Fibroblast of lung (primary cell): Measurements from ENCODE around the gene PRRC2B. TPM values are rescaled to one million over a fixed set of nuclear protein-coding genes. Genes with fewer than 3 reads are reported as not detected.

ENCODE experiments used
- DNase-seq, 2 donors: peaks; one replicate each; pipeline versions ENCODE4 v3.0.0 to v3.0.0-alpha.2; 2010; ENCODE audit warnings: low read depth in 2 of 2
- H2AFZ ChIP-seq: 2 replicates; pipeline ENCODE4 v1.5.1; 2012; ENCODE audit warnings: low read length, control low read depth, inconsistent platforms
- H3K27ac ChIP-seq: 2 replicates; pipeline ENCODE4 v1.5.1; 2011; ENCODE audit warnings: low read length, control low read depth; ENCODE audit not compliant: insufficient read depth
- H3K27me3 ChIP-seq: 2 replicates; pipeline ENCODE4 v1.5.1; 2011; ENCODE audit warnings: mild to moderate bottlenecking, low read length; ENCODE audit not compliant: control insufficient read depth, insufficient read depth
- H3K36me3 ChIP-seq: 2 replicates; pipeline ENCODE4 v1.5.1; 2011; ENCODE audit warnings: low read length; ENCODE audit not compliant: control insufficient read depth, insufficient read depth
- H3K4me1 ChIP-seq: 2 replicates; pipeline ENCODE4 v1.5.1; 2011; ENCODE audit warnings: low read length; ENCODE audit not compliant: control insufficient read depth, insufficient read depth; ENCODE audit errors: extremely low read depth
- H3K4me2 ChIP-seq: 2 replicates; pipeline ENCODE4 v1.5.1; 2011; ENCODE audit warnings: low read length, control low read depth; ENCODE audit not compliant: insufficient read depth; ENCODE audit errors: extremely low read depth
- H3K4me3 ChIP-seq, 4 experiments: fragments of 200-600 bp in 1 of 4; sonication (generic) in 1 of 4; replicated peaks in 1 of 4; 2 replicates each; pipeline ENCODE4 v1.5.1; 2011 to 2016; ENCODE audit warnings: low read length in 4 of 4, low read depth in 3 of 4, mild to moderate bottlenecking in 3 of 4, control low read depth in 2 of 4, inconsistent platforms in 1 of 4, mixed read lengths in 1 of 4; ENCODE audit not compliant: insufficient read depth in 1 of 4; ENCODE audit errors: control extremely low read depth in 1 of 4
- H3K79me2 ChIP-seq: 2 replicates; pipeline ENCODE4 v1.5.1; 2012; ENCODE audit warnings: mild to moderate bottlenecking, low read length, inconsistent platforms; ENCODE audit not compliant: control insufficient read depth, insufficient read depth
- H3K9ac ChIP-seq: 2 replicates; pipeline ENCODE4 v1.5.1; 2011; ENCODE audit warnings: mild to moderate bottlenecking, low read length, control low read depth; ENCODE audit not compliant: insufficient read depth
- H3K9me3 ChIP-seq: 2 replicates; pipeline ENCODE4 v1.5.1; 2012; ENCODE audit warnings: low read depth, low read length; ENCODE audit not compliant: control insufficient read depth, insufficient read depth
- H4K20me1 ChIP-seq: 2 replicates; pipeline ENCODE4 v1.5.1; 2011; ENCODE audit warnings: low read length; ENCODE audit not compliant: control insufficient read depth, insufficient read depth; ENCODE audit errors: extremely low read depth
- EZH2 ChIP-seq: IDR thresholded peaks from 2 replicates; pipeline ENCODE4 v1.5.1; 2012; ENCODE audit warnings: low read length, control low read depth, mild to moderate bottlenecking; ENCODE audit errors: missing control alignments
- polyA plus RNA-seq, 2 donors: library from polyadenylated mRNA; depleted of rRNA in 1 of 2; stranded (reverse) in 1 of 2; unstranded in 1 of 2; fragments of >200 nt; gene quantifications; 2 replicates each; pipeline ENCODE4 v1.2.1, GENCODE V29; 2011 to 2012; ENCODE audit warnings: missing spikeins in 1 of 2
- total RNA-seq: library from RNA; depleted of rRNA; stranded (reverse); fragments of >200 nt; gene quantifications from 2 replicates; pipeline ENCODE4 v1.2.1, GENCODE V29; 2014
- TF ChIP-seq, protein P1 (sequence below), 2 donors: IDR thresholded peaks in 1 of 2; conservative IDR thresholded peaks in 1 of 2; 1 replicate in 1 of 2; 2 replicates in 1 of 2; pipeline ENCODE4 v1.5.1; 2011 to 2012; ENCODE audit warnings: low read length in 2 of 2, control low read depth in 1 of 2, inconsistent platforms in 1 of 2, low read depth in 1 of 2, mild to moderate bottlenecking in 1 of 2

Gene PRRC2B
- total and polyA plus RNA-seq, 2 donors (not counting 1 experiment from before 2014, with no cell fraction given) = 29.9 to 66.4 TPM

DNA sequence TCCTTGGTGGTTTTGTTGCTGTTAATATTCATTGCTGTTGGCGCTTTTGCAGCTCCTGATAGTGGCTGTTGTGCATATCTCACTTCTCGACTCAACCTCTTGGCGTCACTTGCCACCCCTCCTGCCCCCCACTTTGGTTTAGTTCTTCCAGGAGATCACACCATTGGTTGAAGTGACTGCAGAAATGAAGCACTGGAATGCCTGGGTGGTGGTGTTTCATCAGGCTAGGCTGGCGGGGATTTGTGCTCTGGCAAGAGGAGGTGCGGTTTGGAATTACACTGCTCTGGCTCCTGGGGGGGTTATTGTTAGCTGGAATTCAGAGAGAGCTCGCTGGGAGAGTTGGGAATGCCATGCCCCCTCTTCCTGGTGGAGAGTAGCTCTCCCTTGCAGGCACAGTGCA, 11.5 kb downstream of the PRRC2B start:
- Histone ChIP-seq H3K27ac (no peak overlapping the region), H3K9me3 (no peaks in the 10 kb centered on the region), H2AFZ (no peak overlapping the region), H3K4me2 (no peak overlapping the region), H3K4me1 (peaks cover 53% of the 10 kb centered on the region), H3K4me3 (peak overlapping the region in 1 of 4 experiments; percentile 2), H3K27me3 (no peaks in the 10 kb centered on the region), H3K36me3 (no peaks in the 10 kb centered on the region), H3K79me2 (peaks cover 97% of the 10 kb centered on the region), H3K9ac (no peak overlapping the region), H4K20me1 (peaks cover 2% of the 10 kb centered on the region)
- DNase-seq = peak in 1 of 2 donors; percentile 96
- TF ChIP-seq, protein P1, sequence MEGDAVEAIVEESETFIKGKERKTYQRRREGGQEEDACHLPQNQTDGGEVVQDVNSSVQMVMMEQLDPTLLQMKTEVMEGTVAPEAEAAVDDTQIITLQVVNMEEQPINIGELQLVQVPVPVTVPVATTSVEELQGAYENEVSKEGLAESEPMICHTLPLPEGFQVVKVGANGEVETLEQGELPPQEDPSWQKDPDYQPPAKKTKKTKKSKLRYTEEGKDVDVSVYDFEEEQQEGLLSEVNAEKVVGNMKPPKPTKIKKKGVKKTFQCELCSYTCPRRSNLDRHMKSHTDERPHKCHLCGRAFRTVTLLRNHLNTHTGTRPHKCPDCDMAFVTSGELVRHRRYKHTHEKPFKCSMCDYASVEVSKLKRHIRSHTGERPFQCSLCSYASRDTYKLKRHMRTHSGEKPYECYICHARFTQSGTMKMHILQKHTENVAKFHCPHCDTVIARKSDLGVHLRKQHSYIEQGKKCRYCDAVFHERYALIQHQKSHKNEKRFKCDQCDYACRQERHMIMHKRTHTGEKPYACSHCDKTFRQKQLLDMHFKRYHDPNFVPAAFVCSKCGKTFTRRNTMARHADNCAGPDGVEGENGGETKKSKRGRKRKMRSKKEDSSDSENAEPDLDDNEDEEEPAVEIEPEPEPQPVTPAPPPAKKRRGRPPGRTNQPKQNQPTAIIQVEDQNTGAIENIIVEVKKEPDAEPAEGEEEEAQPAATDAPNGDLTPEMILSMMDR (conservative IDR thresholded peaks at IDR 0.05 in 1 of 2, IDR thresholded peaks at IDR 0.05 in 1 of 2; ENCODE audit: low read depth in 1 of 2, low read length in 2 of 2) = no peak
- no peak for TF ChIP-seq EZH2

- Histone ChIP-seq H3K27ac (peak overlapping the region; percentile 65), H3K9ac (peak overlapping the region; percentile 33), H4K20me1 (peaks cover 2% of the 10 kb centered on the region), H3K36me3 (no peaks in the 10 kb centered on the region), H3K9me3 (no peaks in the 10 kb centered on the region), H3K4me1 (peaks cover 53% of the 10 kb centered on the region), H2AFZ (no peak overlapping the region), H3K27me3 (no peaks in the 10 kb centered on the region), H3K79me2 (peaks cover 97% of the 10 kb centered on the region), H3K4me3 (peak overlapping the region; percentile 25 to 41 (median 26)), H3K4me2 (peak overlapping the region; percentile 97)
- TF ChIP-seq, protein P1 (conservative IDR thresholded peaks at IDR 0.05 in 1 of 2, IDR thresholded peaks at IDR 0.05 in 1 of 2; ENCODE audit: low read depth in 1 of 2, low read length in 2 of 2) = no peak
- no peak for TF ChIP-seq EZH2
- no peak for DNase-seq
These were observed 12.1 kb downstream of the PRRC2B start for GRCh38 chr9:131405858-131406537.

- TF ChIP-seq, protein P1 (conservative IDR thresholded peaks at IDR 0.05 in 1 of 2, IDR thresholded peaks at IDR 0.05 in 1 of 2; ENCODE audit: low read depth in 1 of 2, low read length in 2 of 2) = no peak
- no peak for TF ChIP-seq EZH2
- Histone ChIP-seq H3K4me3 (peak overlapping the region; percentile 27 to 41 (median 32)), H3K4me1 (peaks cover 51% of the 10 kb centered on the region), H3K36me3 (no peaks in the 10 kb centered on the region), H3K9ac (no peak overlapping the region), H4K20me1 (peaks cover 2% of the 10 kb centered on the region), H2AFZ (no peak overlapping the region), H3K4me2 (peak overlapping the region; percentile 97), H3K79me2 (peaks cover 95% of the 10 kb centered on the region), H3K27ac (peak overlapping the region; percentile 65), H3K27me3 (no peaks in the 10 kb centered on the region), H3K9me3 (no peaks in the 10 kb centered on the region)
- peak; percentile 23 to 45 for DNase-seq
These were observed 12.9 kb downstream of the PRRC2B start for GRCh38 chr9:131406563-131407436.
